Endothelial cell of umbilical vein (primary cell): Measurements from ENCODE around the gene STIM1. TPM values are rescaled to one million over a fixed set of nuclear protein-coding genes. Genes with fewer than 3 reads are reported as not detected.
A peak's percentile ranks its signal among the peaks of the same experiment; 100 is the strongest.

Source experiments
- BruUV-seq: library from RNA; stranded (reverse); fragments of 400-500 nt; replicated peaks from 2 replicates; lab custom pipeline; 2021; lab: Mats Ljungman, UMichigan
- CTCF ChIA-PET: fragments of 300-600, 350-600 bp; sonication (Branson Sonifier 250); formaldehyde crosslinking; loops from one replicate; lab custom pipeline; 2021; ENCODE audit warnings: antibody characterized with exemption, inconsistent platforms; lab: Charles Lee
- POLR2A ChIA-PET: fragments of 300-600, 350-600 bp; sonication (Branson Sonifier 250); formaldehyde crosslinking; loops from one replicate; lab custom pipeline; 2021; ENCODE audit warnings: antibody characterized with exemption, inconsistent platforms; lab: Charles Lee
- DNase-seq: peaks from one replicate; pipeline ENCODE4 v3.0.0-alpha.2; 2011; ENCODE audit warnings: low read depth, low spot score
- FAIRE-seq: peaks from 2 replicates; lab custom pipeline; 2011; peaks lifted over from hg19 to GRCh38; lab: Jason Lieb, UNC
- H2AFZ ChIP-seq: 2 replicates; pipeline ENCODE4 v1.6.0; 2012; ENCODE audit warnings: low read depth, low read length, control low read depth, inconsistent platforms
- H3K27ac ChIP-seq: 2 replicates; pipeline ENCODE4 v1.5.1; 2011; ENCODE audit warnings: low read depth, mild to moderate bottlenecking, control low read depth, low read length, moderate library complexity; ENCODE audit not compliant: insufficient read depth
- H3K27me3 ChIP-seq, 2 experiments: 2 replicates each; pipeline versions ENCODE4 v1.6.0 to v1.6.1; 2011; ENCODE audit warnings: low read length in 2 of 2, mixed read lengths in 1 of 2; ENCODE audit not compliant: control insufficient read depth in 2 of 2, insufficient read depth in 2 of 2
- H3K36me3 ChIP-seq, 2 experiments: 2 replicates in 1 of 2; 3 replicates in 1 of 2; pipeline ENCODE4 v1.5.1; 2011; ENCODE audit warnings: low read length in 2 of 2, mild to moderate bottlenecking in 1 of 2, moderate library complexity in 1 of 2; ENCODE audit not compliant: control insufficient read depth in 2 of 2, insufficient read depth in 2 of 2; ENCODE audit errors: extremely low read depth in 1 of 2
- H3K4me1 ChIP-seq: 3 replicates; pipeline ENCODE4 v1.5.1; 2011; ENCODE audit warnings: mild to moderate bottlenecking, low read length; ENCODE audit not compliant: control insufficient read depth, insufficient read depth; ENCODE audit errors: extremely low read depth
- H3K4me2 ChIP-seq: 2 replicates; pipeline ENCODE4 v1.6.1; 2011; ENCODE audit warnings: low read length, control low read depth, mixed read lengths; ENCODE audit not compliant: insufficient read depth
- H3K4me3 ChIP-seq, 3 experiments: fragments of 200-600 bp in 1 of 3; sonication (generic), shearing (Covaris generic) in 1 of 3; replicated peaks in 1 of 3; 2 replicates each; pipeline ENCODE4 v1.5.1; 2011 to 2016; ENCODE audit warnings: control low read depth in 3 of 3, low read length in 3 of 3, mild to moderate bottlenecking in 2 of 3, inconsistent platforms in 1 of 3, low read depth in 1 of 3, moderate library complexity in 1 of 3; ENCODE audit not compliant: insufficient read depth in 1 of 3
- H3K79me2 ChIP-seq: 2 replicates; pipeline ENCODE4 v1.6.0; 2012; ENCODE audit warnings: low read length, inconsistent platforms; ENCODE audit not compliant: control insufficient read depth, insufficient read depth
- H3K9ac ChIP-seq: replicated peaks from 2 replicates; pipeline ENCODE3; 2011; ENCODE audit warnings: low read length, control low read depth; ENCODE audit not compliant: insufficient read depth; ENCODE audit errors: extremely low read depth
- H3K9me1 ChIP-seq: replicated peaks from 3 replicates; pipeline ENCODE4 v1.6.0; 2011; ENCODE audit warnings: mild to moderate bottlenecking, low read length; ENCODE audit not compliant: control insufficient read depth, insufficient read depth; ENCODE audit errors: extremely low read depth
- H3K9me3 ChIP-seq: replicated peaks from 2 replicates; pipeline ENCODE4 v1.5.1; 2012; ENCODE audit warnings: low read length, inconsistent platforms; ENCODE audit not compliant: control insufficient read depth, insufficient read depth
- H4K20me1 ChIP-seq: replicated peaks from 2 replicates; pipeline ENCODE3; 2011; ENCODE audit warnings: mild to moderate bottlenecking, low read length; ENCODE audit not compliant: control insufficient read depth, insufficient read depth; ENCODE audit errors: extremely low read depth
- CTCF ChIP-seq, 2 donors: IDR thresholded peaks; 1 replicate in 1 of 2; 2 replicates in 1 of 2; pipeline ENCODE4 v1.5.1; 2011; ENCODE audit warnings: low read length in 2 of 2, mild to moderate bottlenecking in 2 of 2, moderate library complexity in 2 of 2, control low read depth in 1 of 2, inconsistent platforms in 1 of 2, low read depth in 1 of 2; ENCODE audit not compliant: insufficient read depth in 1 of 2; ENCODE audit errors: extremely low read depth in 1 of 2
- dilution Hi-C: fragments of 300-500 bp; cut with MboI; formaldehyde crosslinking; loops from one replicate; pipeline ENCODE4 v1.15.0; 2019; ENCODE audit warnings: low sequenced_read_pairs; ENCODE audit not compliant: extremely low pct_ligation_motif_present
- intact Hi-C: fragments of 100-400 bp; cut with micrococcal nuclease; formaldehyde crosslinking; loops from one replicate; pipeline ENCODE4 v1.10.0; 2022
- polyA plus RNA-seq, 4 experiments: library from polyadenylated mRNA; depleted of rRNA in 3 of 4; stranded (reverse) in 3 of 4; unstranded in 1 of 4; fragments of >200 nt; gene quantifications; 2 replicates each; pipeline versions ENCODE4 v1.2.1 to v1.2.3, GENCODE V29; 2011 to 2012; ENCODE audit warnings: missing spikeins in 1 of 4
- total RNA-seq: library from RNA; stranded (reverse); gene quantifications from 2 replicates; pipeline ENCODE4 v1.2.3, GENCODE V29; 2021

The STIM1 gene
- total and polyA plus RNA-seq, 2 donors (not counting 3 experiments of a cell fraction or from before 2014, with no cell fraction given): 32.7 to 33.4 TPM

- no peak overlapping the region for H2AFZ ChIP-seq
- no TSS peak for BruUV-seq
- CTCF ChIA-PET: interaction anchor here (0.8 to 2.9 kb wide), 6 partner anchors 9 to 250 kb away, joined by 3 to 17 read pairs (median 4); partner anchors contain the start of genes PGAP2 and RHOG
Measured at GRCh38 chr11:3823303-3823702, 32.2 kb upstream of the STIM1 start.

More at GRCh38 chr11:3823303-3823702, 32.2 kb upstream of the STIM1 start:
- no peak overlapping the region for H3K4me3 ChIP-seq
- no peaks in the 10 kb centered on the region for H3K9me1 ChIP-seq
- peaks cover 2 to 20% of the 10 kb centered on the region in 2 experiments for H3K36me3 ChIP-seq
- no peak for TF ChIP-seq CTCF (IDR thresholded peaks at IDR 0.05; ENCODE audit: extremely low read depth in 1 of 2, insufficient read depth in 1 of 2, low read depth in 1 of 2, low read length in 2 of 2)
- H3K27ac ChIP-seq: no peak overlapping the region
- H3K27me3 ChIP-seq: no peaks in the 10 kb centered on the region
- no peak for DNase-seq
- no peaks in the 10 kb centered on the region for H3K9me3 ChIP-seq
- no peaks in the 10 kb centered on the region for H4K20me1 ChIP-seq
- no peaks in the 10 kb centered on the region for H3K4me1 ChIP-seq
- H3K4me2 ChIP-seq: no peak overlapping the region
- H3K9ac ChIP-seq: no peak overlapping the region
- intact Hi-C loops (no loop called here), dilution Hi-C loops (no loop called here)
- POLR2A ChIA-PET: no interaction called here
- FAIRE-seq: peak; percentile 73
- no peaks in the 10 kb centered on the region for H3K79me2 ChIP-seq
